Measurements from ENCODE around the gene PALD1.

PALD1 gene

DNA sequence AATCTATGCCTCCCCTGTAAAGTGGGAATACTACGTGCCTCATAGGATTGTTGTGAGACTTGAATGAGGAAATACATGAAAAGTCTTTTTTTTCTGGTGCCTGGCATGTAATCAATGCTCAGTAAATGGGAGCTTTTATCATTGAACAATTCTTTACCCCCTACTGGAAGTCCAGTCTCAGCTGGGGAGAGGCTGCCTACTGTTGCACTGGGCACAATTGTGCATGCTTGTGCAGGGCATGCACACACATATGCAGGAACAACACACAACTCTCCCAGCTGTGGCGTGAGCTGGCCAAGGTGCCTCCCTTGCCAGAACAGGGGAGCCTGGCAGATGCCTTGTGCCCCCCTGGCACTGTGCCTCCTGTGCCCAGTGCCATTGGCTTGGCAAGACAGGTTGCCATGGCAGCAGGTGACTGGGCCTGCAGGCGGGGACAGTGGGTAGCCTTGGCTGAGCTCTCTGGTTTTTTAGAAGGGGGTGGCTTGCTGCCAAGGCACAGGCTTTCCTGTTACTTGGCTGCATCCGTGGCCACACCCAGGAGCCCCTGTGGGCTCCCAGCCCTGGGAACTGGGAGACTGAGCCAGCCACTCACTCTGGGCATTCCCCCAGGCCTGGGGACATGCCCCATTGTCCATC is 16.1 kb upstream of the PALD1 start:
- TF ChIP-seq EZH2phosphoT487 (conservative IDR thresholded peaks at IDR 0.05; ENCODE audit: low read length), result no peak
- TF ChIP-seq, protein P1, sequence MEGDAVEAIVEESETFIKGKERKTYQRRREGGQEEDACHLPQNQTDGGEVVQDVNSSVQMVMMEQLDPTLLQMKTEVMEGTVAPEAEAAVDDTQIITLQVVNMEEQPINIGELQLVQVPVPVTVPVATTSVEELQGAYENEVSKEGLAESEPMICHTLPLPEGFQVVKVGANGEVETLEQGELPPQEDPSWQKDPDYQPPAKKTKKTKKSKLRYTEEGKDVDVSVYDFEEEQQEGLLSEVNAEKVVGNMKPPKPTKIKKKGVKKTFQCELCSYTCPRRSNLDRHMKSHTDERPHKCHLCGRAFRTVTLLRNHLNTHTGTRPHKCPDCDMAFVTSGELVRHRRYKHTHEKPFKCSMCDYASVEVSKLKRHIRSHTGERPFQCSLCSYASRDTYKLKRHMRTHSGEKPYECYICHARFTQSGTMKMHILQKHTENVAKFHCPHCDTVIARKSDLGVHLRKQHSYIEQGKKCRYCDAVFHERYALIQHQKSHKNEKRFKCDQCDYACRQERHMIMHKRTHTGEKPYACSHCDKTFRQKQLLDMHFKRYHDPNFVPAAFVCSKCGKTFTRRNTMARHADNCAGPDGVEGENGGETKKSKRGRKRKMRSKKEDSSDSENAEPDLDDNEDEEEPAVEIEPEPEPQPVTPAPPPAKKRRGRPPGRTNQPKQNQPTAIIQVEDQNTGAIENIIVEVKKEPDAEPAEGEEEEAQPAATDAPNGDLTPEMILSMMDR (IDR thresholded peaks at IDR 0.05; ENCODE audit: insufficient read depth, low read length, poor library complexity, severe bottlenecking), result no peak
- Histone ChIP-seq H3K9me3 (ENCODE audit: insufficient read depth, low read length) (no peaks in the 10 kb centered on the region), H4K20me1 (ENCODE audit: low read depth, low read length) (no peaks in the 10 kb centered on the region), H3K4me2 (ENCODE audit: low read depth, low read length, poor library complexity, severe bottlenecking) (no peak overlapping the region), H3F3A (ENCODE audit: insufficient read depth) (no peaks in the 10 kb centered on the region), H3K9me2 (replicated peaks; ENCODE audit: insufficient read depth, low read length) (no peaks in the 10 kb centered on the region), H2AFZ (ENCODE audit: low read depth, low read length, severe bottlenecking) (no peak overlapping the region), H3K36me3 (ENCODE audit: low read length) (no peaks in the 10 kb centered on the region), H3K27me3 (ENCODE audit: low read length) (no peaks in the 10 kb centered on the region), H3K9ac (ENCODE audit: low read length) (no peak overlapping the region), H3K27ac (ENCODE audit: low read depth, low read length) (no peak overlapping the region), H3K4me3 (ENCODE audit: insufficient read depth, low read length, poor library complexity, severe bottlenecking) (no peak overlapping the region), H3K79me2 (ENCODE audit: insufficient read depth, low read length) (no peaks in the 10 kb centered on the region)

DNA sequence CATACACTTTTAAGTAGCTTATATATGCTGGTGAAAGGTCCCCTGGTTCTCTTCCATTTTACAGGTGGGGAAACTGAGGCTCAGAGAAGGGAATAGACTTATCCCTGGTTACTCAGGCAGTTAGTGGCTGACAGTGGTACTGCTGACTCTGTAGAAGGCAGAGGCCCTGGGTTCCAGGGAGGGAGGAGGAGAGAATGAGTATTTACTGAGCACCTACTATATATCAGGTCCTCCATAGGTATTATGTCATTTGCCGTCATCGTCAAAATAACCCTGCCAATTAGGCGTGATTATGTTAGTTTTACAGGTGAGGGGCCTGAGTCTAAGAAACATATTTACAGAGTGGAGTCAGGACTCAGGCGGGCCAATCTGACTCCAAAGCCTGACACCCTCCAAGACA is 13.3 kb upstream of the PALD1 start:
- Histone ChIP-seq H4K20me1 (ENCODE audit: low read depth, low read length) (no peaks in the 10 kb centered on the region), H3K4me3 (ENCODE audit: insufficient read depth, low read length, poor library complexity, severe bottlenecking) (no peak overlapping the region), H3K27me3 (ENCODE audit: low read length) (no peaks in the 10 kb centered on the region), H3F3A (ENCODE audit: insufficient read depth) (no peaks in the 10 kb centered on the region), H3K79me2 (ENCODE audit: insufficient read depth, low read length) (no peaks in the 10 kb centered on the region), H3K9me3 (ENCODE audit: insufficient read depth, low read length) (no peaks in the 10 kb centered on the region), H3K36me3 (ENCODE audit: low read length) (no peaks in the 10 kb centered on the region), H3K27ac (ENCODE audit: low read depth, low read length) (no peak overlapping the region), H3K9ac (ENCODE audit: low read length) (no peak overlapping the region), H3K9me2 (replicated peaks; ENCODE audit: insufficient read depth, low read length) (no peaks in the 10 kb centered on the region), H3K4me2 (ENCODE audit: low read depth, low read length, poor library complexity, severe bottlenecking) (no peak overlapping the region), H2AFZ (ENCODE audit: low read depth, low read length, severe bottlenecking) (no peak overlapping the region)
- TF ChIP-seq, protein P1 (IDR thresholded peaks at IDR 0.05; ENCODE audit: insufficient read depth, low read length, poor library complexity, severe bottlenecking), result no peak
- TF ChIP-seq EZH2phosphoT487 (conservative IDR thresholded peaks at IDR 0.05; ENCODE audit: low read length), result no peak

DNA sequence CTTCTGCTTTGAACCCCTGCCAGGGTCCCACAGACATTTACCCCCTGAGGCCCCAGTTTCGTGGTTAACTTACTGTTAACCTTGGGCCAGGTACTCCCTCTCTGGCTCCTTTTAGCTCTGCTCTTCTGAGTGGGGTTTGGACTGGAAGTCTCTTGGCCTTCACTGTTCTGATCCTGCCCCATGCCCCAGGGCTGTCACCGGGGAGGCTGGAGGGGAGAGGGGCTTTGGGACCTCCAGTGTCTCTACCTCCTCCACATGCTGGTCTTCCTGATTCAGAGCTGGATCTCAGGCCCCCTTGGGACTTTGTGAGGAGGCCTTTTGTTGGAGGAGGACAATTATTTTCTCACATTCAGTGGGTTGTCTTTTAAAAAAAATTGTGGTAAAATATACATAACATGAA is 12.7 kb upstream of the PALD1 start:
- H3K36me3 ChIP-seq (ENCODE audit: low read length), result no peaks in the 10 kb centered on the region
- no peak overlapping the region for H3K9ac ChIP-seq (ENCODE audit: low read length)
- no peak overlapping the region for H2AFZ ChIP-seq (ENCODE audit: low read depth, low read length, severe bottlenecking)
- no peak overlapping the region for H3K4me2 ChIP-seq (ENCODE audit: low read depth, low read length, poor library complexity, severe bottlenecking)
- H3K79me2 ChIP-seq (ENCODE audit: insufficient read depth, low read length), result no peaks in the 10 kb centered on the region
- H3K9me3 ChIP-seq (ENCODE audit: insufficient read depth, low read length), result no peaks in the 10 kb centered on the region
- no peaks in the 10 kb centered on the region for H4K20me1 ChIP-seq (ENCODE audit: low read depth, low read length)
- H3K4me3 ChIP-seq (ENCODE audit: insufficient read depth, low read length, poor library complexity, severe bottlenecking), result no peak overlapping the region
- H3F3A ChIP-seq (ENCODE audit: insufficient read depth), result no peaks in the 10 kb centered on the region
- no peaks in the 10 kb centered on the region for H3K27me3 ChIP-seq (ENCODE audit: low read length)
- TF ChIP-seq, protein P1 (IDR thresholded peaks at IDR 0.05; ENCODE audit: insufficient read depth, low read length, poor library complexity, severe bottlenecking), result no peak
- no peak for TF ChIP-seq EZH2phosphoT487 (conservative IDR thresholded peaks at IDR 0.05; ENCODE audit: low read length)
- no peaks in the 10 kb centered on the region for H3K9me2 ChIP-seq (replicated peaks; ENCODE audit: insufficient read depth, low read length)
- no peak overlapping the region for H3K27ac ChIP-seq (ENCODE audit: low read depth, low read length)

Data from SU-DHL-6 (cell line).